NCI-H524 (cell line): ENCODE measurements around the gene DOCK2.
"Not testable (repeated sequence)": the region's sequence is repeated elsewhere in the genome, so short reads cannot be mapped to it uniquely, and the experiment has no call there.

Experiments used
- DNase-seq, 2 experiments: peaks; one replicate each; lab custom pipeline; 2025; lab: John Stamatoyannopoulos, UW

Gene DOCK2

GRCh38 chr5:170056561-170057267 is 419.6 kb downstream of the DOCK2 start:
- DNase-seq = no peak

- no peak for DNase-seq
Measured at GRCh38 chr5:170057311-170057710, 420.2 kb downstream of the DOCK2 start.

- DNase-seq = no peak
Measured at GRCh38 chr5:170059221-170059620, 422.1 kb downstream of the DOCK2 start.

GRCh38 chr5:170067152-170067551 is 430.1 kb downstream of the DOCK2 start:
- no peak for DNase-seq

GRCh38 chr5:170067574-170068170 is 430.6 kb downstream of the DOCK2 start:
- no peak for DNase-seq

- DNase-seq = no peak
Measured at GRCh38 chr5:170069512-170069911, 432.4 kb downstream of the DOCK2 start.

GRCh38 chr5:170070556-170071412 is 433.7 kb downstream of the DOCK2 start:
- no peak for DNase-seq

GRCh38 chr5:170071748-170072147 is 434.7 kb downstream of the DOCK2 start:
- no peak for DNase-seq

- no peak for DNase-seq
Measured at GRCh38 chr5:170075696-170076095, 438.6 kb downstream of the DOCK2 start.

- DNase-seq = no peak
Measured at GRCh38 chr5:170076211-170076610, 439.1 kb downstream of the DOCK2 start.

- no peak for DNase-seq
Measured at GRCh38 chr5:170076739-170077138, 439.7 kb downstream of the DOCK2 start.

GRCh38 chr5:170077526-170077925 is 440.5 kb downstream of the DOCK2 start:
- DNase-seq = no peak

GRCh38 chr5:170078458-170078857 is 441.4 kb downstream of the DOCK2 start:
- DNase-seq = no peak

- DNase-seq = no peak
Measured at GRCh38 chr5:170078931-170079330, 441.9 kb downstream of the DOCK2 start.

GRCh38 chr5:170080217-170080616 is 443.1 kb downstream of the DOCK2 start:
- DNase-seq = no peak

GRCh38 chr5:170080786-170081445 is 443.8 kb downstream of the DOCK2 start:
- DNase-seq = no peak

- no peak for DNase-seq
Measured at GRCh38 chr5:170081616-170082015, 444.5 kb downstream of the DOCK2 start.

GRCh38 chr5:170082701-170083100 is 445.6 kb downstream of the DOCK2 start:
- no peak for DNase-seq

GRCh38 chr5:170087168-170087817 is 450.2 kb downstream of the DOCK2 start:
- no peak for DNase-seq

- DNase-seq = no peak
Measured at GRCh38 chr5:170092455-170093101, 455.5 kb downstream of the DOCK2 start.

- not testable (repeated sequence) for DNase-seq
Measured at GRCh38 chr5:170094329-170094728, 457.3 kb downstream of the DOCK2 start.
